ENCODE measurements around the gene KRTAP12-3. TPM values are rescaled to one million over a fixed set of nuclear protein-coding genes. Genes with fewer than 3 reads are reported as not detected.

KRTAP12-3 gene
- polyA plus RNA-seq, 3 donors: not detected

DNA sequence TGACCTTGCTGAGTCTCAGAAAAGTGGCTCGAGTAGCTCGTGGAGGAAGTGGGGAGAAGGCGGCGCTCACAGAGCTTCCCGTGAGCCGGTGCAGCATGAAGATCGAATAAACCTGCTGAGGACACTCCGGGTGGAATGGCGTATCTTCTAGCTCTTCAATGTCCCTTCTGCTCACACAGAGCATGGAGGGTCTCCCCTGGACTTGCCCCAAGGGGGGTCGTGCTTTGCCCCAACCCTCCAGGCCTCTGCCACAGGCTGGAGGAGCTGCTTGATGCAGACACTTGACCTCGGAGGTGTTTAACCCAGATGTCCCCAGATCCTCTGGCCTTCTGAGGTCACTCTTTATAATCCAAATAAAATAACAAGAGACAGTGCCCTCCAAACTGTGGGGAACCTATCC, 37.0 kb downstream of the KRTAP12-3 start:
- Histone ChIP-seq H3K4me1 (ENCODE audit: control insufficient read depth in 1 of 2, insufficient read depth in 2 of 2, low read length in 2 of 2) (no peaks in the 10 kb centered on the region), H3K36me3 (replicated peaks in 1 of 2; ENCODE audit: control insufficient read depth in 1 of 2, insufficient read depth in 2 of 2, low read length in 2 of 2) (no peaks in the 10 kb centered on the region), H3K79me2 (ENCODE audit: insufficient read depth, low read length) (no peaks in the 10 kb centered on the region), H3K4me3 (replicated peaks in 1 of 3; ENCODE audit: low read depth in 2 of 3, low read length in 3 of 3) (no peak overlapping the region), H3K9ac (ENCODE audit: insufficient read depth, low read length, poor library complexity, severe bottlenecking) (no peak overlapping the region), H2AFZ (ENCODE audit: insufficient read depth, low read depth, low read length, poor library complexity, severe bottlenecking) (no peak overlapping the region), H3K4me2 (replicated peaks; ENCODE audit: extremely low read depth, low read length, poor library complexity, severe bottlenecking) (no peak overlapping the region), H3K9me3 (replicated peaks in 1 of 2; ENCODE audit: control insufficient read depth in 1 of 2, insufficient read depth in 1 of 2, low read length in 2 of 2) (peaks cover 0 to 15% of the 10 kb centered on the region in 2 donors), H4K20me1 (ENCODE audit: insufficient read depth, low read length) (no peaks in the 10 kb centered on the region), H3K27ac (ENCODE audit: low read depth in 1 of 2, low read length in 2 of 2) (no peak overlapping the region), H3K27me3 (ENCODE audit: control insufficient read depth in 2 of 2, insufficient read depth in 2 of 2, low read length in 2 of 2) (peaks cover 0 to 34% of the 10 kb centered on the region in 2 donors)
- no peak overlapping the region for H3K27ac Mint-ChIP-seq
- peaks cover 6 to 23% (median 16%) of the 10 kb centered on the region in 7 donors for H3K9me3 Mint-ChIP-seq
- WGBS (ENCODE audit: insufficient coverage): 68% methylated on average over 11 of the region's 11 CpGs
- no peak for DNase-seq
- intact Hi-C loops (cut with micrococcal nuclease): no loop called here
- H3K36me3 Mint-ChIP-seq: no peaks in the 10 kb centered on the region
- TF ChIP-seq, protein P1, sequence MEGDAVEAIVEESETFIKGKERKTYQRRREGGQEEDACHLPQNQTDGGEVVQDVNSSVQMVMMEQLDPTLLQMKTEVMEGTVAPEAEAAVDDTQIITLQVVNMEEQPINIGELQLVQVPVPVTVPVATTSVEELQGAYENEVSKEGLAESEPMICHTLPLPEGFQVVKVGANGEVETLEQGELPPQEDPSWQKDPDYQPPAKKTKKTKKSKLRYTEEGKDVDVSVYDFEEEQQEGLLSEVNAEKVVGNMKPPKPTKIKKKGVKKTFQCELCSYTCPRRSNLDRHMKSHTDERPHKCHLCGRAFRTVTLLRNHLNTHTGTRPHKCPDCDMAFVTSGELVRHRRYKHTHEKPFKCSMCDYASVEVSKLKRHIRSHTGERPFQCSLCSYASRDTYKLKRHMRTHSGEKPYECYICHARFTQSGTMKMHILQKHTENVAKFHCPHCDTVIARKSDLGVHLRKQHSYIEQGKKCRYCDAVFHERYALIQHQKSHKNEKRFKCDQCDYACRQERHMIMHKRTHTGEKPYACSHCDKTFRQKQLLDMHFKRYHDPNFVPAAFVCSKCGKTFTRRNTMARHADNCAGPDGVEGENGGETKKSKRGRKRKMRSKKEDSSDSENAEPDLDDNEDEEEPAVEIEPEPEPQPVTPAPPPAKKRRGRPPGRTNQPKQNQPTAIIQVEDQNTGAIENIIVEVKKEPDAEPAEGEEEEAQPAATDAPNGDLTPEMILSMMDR (IDR thresholded peaks at IDR 0.05): no peak
- H3K27me3 Mint-ChIP-seq (ENCODE audit: low read depth in 3 of 3): peaks cover 39 to 69% (median 49%) of the 10 kb centered on the region in 3 donors
- no peak overlapping the region for H3K4me3 Mint-ChIP-seq
- H3K4me1 Mint-ChIP-seq: no peaks in the 10 kb centered on the region

DNA sequence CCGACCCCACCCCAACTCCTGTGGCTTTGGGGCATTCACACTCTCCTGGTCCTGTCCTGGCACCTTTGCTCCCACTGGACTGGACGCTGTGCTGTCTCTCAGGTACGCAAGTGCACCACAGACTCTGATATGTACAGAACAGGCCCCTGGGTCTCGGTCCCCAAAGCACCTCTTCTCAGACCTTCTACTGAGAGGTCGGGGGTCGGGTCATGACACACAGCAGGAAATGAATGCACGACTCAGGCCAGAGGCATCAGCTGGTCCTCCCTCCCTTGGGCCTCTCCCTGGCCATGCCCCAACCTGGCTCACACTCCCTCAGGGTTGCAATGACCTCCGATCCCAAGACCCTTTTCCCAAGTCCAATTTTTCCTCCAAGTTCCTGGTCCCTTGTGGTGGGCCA, 37.5 kb downstream of the KRTAP12-3 start:
- H3K4me1 Mint-ChIP-seq: no peaks in the 10 kb centered on the region
- WGBS (ENCODE audit: insufficient coverage): 82% methylated on average over 6 of the region's 8 CpGs
- Histone ChIP-seq H3K9ac (ENCODE audit: insufficient read depth, low read length, poor library complexity, severe bottlenecking) (no peak overlapping the region), H3K4me2 (replicated peaks; ENCODE audit: extremely low read depth, low read length, poor library complexity, severe bottlenecking) (no peak overlapping the region), H3K27me3 (ENCODE audit: control insufficient read depth in 2 of 2, insufficient read depth in 2 of 2, low read length in 2 of 2) (peaks cover 0 to 38% of the 10 kb centered on the region in 2 donors), H2AFZ (ENCODE audit: insufficient read depth, low read depth, low read length, poor library complexity, severe bottlenecking) (no peak overlapping the region), H3K27ac (ENCODE audit: low read depth in 1 of 2, low read length in 2 of 2) (no peak overlapping the region), H4K20me1 (ENCODE audit: insufficient read depth, low read length) (no peaks in the 10 kb centered on the region), H3K79me2 (ENCODE audit: insufficient read depth, low read length) (no peaks in the 10 kb centered on the region), H3K9me3 (replicated peaks in 1 of 2; ENCODE audit: control insufficient read depth in 1 of 2, insufficient read depth in 1 of 2, low read length in 2 of 2) (peaks cover 0 to 15% of the 10 kb centered on the region in 2 donors), H3K36me3 (replicated peaks in 1 of 2; ENCODE audit: control insufficient read depth in 1 of 2, insufficient read depth in 2 of 2, low read length in 2 of 2) (no peaks in the 10 kb centered on the region), H3K4me1 (ENCODE audit: control insufficient read depth in 1 of 2, insufficient read depth in 2 of 2, low read length in 2 of 2) (no peaks in the 10 kb centered on the region), H3K4me3 (replicated peaks in 1 of 3; ENCODE audit: low read depth in 2 of 3, low read length in 3 of 3) (no peak overlapping the region)
- TF ChIP-seq, protein P1 (IDR thresholded peaks at IDR 0.05): no peak
- no peak overlapping the region for H3K4me3 Mint-ChIP-seq
- H3K27me3 Mint-ChIP-seq (ENCODE audit: low read depth in 3 of 3): peaks cover 38 to 70% (median 51%) of the 10 kb centered on the region in 3 donors
- peaks cover 6 to 23% (median 16%) of the 10 kb centered on the region in 7 donors for H3K9me3 Mint-ChIP-seq
- intact Hi-C loops (cut with micrococcal nuclease): no loop called here
- H3K27ac Mint-ChIP-seq: no peak overlapping the region
- DNase-seq: no peak
- no peaks in the 10 kb centered on the region for H3K36me3 Mint-ChIP-seq
